HG03039 (cell line): Measurements from ENCODE around the gene NEK10.

Experiments
- ATAC-seq: cut with Tn5 transposase; IDR thresholded peaks from one replicate; pipeline ENCODE4 v1.9.1; 2021; ENCODE audit warnings: mild to moderate bottlenecking, moderate library complexity; ENCODE audit not compliant: unreplicated experiment

The NEK10 gene

DNA sequence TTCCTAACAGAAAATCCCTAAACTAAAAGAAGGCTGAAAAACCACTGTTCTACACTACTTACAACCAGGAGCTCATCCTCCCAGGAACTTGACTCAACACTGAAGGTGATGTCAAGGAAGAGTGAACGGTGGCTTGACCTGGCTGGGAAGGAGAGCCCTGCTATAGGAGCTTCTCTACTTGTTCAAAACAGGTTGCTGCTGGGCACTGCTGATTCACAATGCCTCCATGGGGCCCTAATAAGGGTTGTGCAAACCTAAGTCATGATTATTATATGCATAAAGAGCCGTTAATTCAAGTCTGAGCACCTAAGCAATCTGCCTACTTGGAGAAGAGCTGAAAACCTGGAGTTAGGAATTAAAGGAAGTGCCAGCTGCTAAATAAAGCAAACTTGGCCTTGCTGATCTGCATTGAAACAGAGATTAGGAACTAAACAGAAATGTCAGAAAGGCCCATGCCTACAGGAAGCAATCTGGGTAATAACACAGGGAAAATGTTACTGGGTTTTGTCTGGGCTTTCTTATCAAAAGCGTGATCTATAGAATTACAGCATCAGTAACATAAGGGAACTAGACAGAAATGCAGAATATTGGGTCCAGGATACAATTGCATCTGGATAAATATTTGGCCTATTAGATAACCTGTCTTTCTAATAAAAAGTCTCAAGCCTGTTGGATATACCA is 243.2 kb downstream of the NEK10 start:
- no peak for ATAC-seq

DNA sequence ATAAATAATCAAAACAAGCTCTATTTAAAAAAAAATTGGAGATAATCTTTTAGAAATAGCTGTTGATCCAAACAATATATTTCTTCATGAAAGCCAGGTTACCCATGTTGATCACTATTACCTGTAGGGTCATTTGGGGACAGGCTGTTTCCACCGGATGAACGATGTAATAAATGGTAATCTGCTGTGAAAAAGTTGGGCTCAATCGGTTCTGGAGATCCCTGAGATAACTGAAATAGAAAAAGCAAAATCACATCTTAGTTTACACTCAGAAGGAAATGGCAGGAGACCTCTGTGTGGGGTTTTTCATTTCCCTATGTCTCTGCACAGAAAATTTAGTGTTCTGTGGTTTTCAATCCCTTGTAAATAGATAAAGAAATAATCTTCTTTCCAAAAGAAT is 249.5 kb downstream of the NEK10 start:
- no peak for ATAC-seq

DNA sequence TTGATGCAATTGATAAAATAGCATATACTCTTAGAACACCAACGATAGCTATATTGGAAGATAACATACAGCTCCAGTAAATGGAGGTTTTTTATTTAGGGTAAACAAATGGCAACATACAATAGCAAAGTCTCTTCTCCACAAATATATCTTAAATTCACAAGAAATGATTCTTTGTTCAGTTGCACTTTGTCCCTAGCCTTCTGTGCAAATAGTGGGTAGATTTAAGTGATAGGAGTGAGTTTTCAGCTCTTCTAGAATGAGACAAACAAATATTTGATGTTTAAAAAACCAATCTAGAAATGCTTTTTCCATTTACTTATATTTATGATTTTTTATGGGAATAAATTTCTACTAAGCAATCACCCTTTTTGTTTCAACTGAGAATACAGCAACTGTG is 253.8 kb downstream of the NEK10 start:
- ATAC-seq: no peak

DNA sequence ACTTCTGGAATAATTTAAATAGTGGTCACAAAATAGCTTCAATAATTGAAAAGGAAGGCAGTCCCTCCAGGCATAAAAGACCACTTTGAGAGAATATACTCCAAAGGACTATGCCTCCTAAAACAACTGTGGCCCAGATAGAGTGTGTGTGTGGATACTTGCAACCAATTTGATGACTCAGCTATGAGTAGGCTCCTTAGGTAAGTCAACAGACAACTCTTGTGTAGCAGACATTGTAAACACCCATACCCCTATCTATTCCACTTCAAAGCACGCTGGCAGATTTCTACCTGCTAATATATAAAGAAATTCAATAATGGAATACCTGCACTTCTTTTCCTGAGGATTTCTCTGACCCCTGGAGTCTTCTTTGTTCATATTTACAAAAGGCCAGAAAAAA is 254.5 kb downstream of the NEK10 start:
- ATAC-seq: no peak

DNA sequence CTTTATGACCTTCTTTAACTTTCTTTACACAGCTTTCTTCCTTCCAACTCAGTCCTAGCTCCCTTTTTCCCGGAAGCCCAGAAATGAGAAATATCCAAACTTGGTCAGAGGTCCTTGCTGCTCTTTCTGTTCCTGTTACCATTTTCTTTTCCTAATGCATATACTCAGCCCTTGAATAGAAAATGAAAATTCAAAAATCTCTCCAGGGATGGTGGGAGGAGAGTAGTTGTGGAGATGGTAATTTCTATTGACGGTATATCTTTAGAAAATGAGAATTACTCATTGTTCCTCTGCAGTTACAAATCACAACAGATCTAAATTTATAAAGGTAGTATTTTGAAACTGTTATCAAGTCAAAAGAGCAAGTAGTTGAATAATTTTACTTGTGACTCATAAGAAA is 255.1 kb downstream of the NEK10 start:
- ATAC-seq: no peak

DNA sequence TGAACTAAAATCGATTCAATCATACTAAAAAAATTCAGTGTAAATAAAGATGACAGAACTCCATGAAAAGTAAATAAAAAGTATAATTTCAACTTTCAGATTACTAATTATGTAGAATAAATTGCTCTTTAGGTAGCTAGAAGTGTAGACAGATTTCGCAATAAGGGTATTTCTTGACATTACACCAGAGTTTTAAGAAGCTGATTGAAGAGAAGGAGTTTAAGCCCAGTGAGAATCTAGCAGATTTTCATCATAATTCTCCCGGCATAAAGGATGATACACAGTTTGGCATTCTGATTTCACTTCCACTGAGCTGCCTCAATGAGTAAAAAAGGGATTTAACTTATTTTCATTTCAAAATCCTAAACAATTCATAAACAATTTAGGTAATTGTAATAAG is 259.2 kb downstream of the NEK10 start:
- no peak for ATAC-seq

DNA sequence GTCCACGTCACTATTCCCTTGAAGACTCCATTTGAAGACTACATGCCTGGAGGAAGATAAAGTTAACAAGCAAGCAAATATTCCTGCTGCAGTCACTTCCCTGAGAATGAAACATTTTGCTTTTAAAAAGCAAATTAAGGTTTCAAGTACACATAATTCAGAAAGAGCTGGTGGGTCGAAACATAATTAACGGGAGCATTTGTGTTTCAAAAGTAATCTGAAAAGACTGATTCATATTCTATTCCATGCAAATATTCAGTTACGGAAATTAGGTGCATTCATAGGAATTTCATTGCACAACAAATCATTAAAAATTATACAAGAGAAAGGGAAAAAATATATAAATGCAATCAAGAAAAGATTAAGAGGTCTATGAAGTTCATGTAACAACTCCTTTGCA is 260.9 kb downstream of the NEK10 start:
- ATAC-seq: no peak

DNA sequence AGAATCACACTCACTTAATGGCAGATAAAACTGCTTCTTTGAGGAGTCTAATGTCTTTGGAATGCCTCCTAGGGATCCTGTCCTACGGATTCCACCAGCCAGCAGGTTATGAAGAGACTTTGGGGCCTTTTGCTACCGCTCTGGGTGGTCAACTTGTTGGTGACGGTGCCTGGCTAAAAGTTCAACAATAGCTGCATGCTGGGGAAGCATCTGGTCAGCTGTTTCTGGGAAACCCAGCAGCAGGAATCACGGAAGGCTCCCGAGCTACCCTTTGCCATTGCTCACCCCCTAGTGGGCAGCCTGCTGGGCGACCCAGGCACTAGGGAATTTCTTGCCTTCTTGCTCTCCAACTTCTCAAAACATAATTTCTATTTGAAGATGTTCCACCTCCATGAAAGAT is 263.3 kb downstream of the NEK10 start:
- ATAC-seq: no peak

DNA sequence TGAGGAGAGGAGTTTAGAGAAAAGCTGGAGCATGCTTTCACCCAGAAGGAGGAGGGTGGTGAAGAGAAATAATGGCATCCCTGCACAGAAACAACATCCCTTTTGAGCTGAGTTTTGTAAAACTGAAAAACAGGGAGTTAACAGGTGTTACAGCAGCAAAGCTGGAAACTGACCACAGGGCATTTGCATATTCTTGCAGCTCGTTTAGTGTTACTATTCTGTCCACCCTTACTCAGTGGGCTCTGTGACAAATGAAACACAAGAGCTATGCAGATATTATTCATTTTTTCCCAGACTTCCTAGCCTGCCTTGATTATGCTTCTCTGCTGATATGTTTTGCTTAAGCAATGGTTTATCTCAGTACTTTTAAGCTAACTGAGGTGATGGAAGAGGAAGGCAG is 272.0 kb downstream of the NEK10 start:
- no peak for ATAC-seq

DNA sequence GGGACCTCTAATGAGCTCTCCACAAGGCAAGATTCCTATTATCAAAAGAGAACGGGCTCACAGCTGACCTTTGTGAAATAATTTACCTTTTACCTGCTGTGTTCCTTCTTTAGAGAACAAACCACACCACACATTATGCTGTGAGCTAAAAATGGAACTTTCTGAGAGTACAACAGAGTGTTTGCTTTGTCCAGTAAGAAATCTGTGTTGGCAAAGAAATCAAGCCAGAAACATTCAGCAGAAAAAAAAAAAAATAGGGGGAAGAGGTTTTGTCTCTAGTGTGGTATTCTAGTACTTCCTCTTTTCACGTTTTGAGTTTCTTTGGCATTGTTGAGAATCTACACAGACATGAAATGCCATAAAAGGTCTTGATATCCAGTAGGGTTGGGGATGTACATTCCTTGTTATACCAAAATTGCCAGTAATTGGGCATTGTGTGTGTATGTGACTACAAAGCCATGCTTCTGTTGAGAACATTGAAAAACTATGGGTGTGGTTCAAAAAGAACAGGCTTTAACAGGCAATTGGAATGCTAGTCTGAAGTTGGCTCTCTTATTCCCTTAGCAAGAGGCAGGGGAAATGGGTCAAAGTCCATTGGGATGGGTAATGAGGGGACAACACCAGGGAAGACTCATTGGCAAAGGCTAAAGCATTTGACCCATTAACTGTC is 273.5 kb downstream of the NEK10 start:
- ATAC-seq: no peak

DNA sequence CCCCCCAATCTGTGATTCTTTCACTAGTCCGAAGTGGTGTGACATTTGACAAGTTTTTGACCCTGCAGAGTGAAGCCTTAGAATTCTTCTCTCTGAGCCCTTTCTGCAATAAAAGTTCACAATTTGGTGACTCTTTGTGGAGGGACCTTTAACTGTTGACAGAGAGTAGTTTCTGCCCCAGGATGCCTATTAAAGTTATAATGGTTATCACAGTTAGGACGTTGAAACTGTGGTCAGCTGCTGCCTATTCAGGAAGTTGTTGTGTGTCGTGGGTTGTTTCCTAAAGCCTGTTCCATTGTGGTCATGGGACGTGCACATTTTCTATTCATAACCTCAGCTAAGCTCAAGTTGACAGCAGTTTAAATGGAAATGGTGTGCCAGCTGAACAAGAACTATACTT is 274.5 kb downstream of the NEK10 start:
- no peak for ATAC-seq

DNA sequence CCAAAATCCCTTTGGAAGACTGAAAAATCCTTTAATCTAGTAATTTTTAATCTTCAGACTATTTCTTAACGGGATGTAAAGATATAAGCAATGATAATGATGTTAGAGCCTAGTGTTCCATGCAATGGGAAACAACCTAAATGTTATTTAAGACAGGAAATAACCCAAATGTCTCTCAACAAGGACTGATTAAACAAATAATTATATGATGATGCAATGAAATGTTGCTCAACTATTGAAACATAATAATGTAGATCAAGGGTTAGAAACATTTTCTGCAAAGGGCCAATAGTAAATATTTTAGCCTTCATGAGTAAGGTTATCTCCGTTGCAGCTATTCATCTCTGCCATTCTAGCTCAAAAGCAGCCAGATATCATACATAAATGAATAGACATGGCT is 275.4 kb downstream of the NEK10 start:
- no peak for ATAC-seq

DNA sequence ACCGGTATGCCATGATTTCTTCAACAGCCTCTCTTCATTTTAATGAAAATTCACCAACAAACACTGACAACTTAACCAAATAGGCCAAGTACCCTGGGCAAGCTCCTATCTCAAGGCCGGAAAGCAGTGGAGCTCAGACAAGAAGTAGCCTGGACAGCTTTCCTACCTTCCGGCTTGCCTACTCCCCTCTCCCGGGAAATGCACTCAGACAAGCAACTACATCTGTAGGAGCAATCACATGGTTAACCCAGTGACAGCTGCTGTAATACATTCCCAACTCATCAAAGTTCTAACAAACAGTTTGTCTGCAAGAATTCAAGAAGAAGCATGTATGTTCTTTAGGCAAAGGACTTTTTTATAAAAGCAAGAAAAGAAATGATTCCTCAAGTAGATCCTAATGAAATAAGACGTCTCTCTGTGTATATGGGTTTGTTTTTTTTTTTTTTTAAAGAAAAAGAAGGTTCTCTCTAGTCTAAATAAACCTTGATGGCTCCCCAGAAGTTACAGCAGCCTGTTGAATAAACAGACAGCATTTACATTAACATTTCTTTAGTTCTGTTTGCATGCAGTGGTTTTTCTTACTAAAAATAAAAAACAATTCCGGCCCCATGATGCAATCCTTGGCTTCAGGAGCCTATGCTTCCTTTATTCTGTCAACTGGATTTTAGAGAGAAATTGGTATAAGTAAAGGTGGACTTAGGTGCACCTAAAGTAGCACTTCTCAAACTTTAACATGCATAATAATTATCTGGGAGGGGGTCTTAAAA is 278.7 kb downstream of the NEK10 start:
- ATAC-seq: no peak

DNA sequence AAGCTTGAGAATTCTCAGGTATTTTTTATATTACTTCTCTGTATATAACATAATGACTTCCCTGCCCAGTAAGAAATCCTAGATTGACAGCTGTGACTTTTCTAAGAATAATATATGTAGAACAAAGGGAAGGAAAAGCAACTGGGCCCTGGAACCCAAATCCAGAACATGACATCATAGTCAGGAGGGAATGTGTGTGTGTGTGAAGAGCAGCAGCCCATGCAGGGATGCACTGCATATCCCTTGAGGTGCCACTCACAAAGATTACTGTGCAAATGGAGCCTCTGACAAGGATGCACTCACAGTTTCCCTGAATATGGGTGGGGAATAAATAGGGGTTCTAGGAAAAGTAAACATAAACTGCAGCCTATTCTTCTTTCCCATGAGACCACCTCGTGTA is 279.5 kb downstream of the NEK10 start:
- ATAC-seq: no peak

DNA sequence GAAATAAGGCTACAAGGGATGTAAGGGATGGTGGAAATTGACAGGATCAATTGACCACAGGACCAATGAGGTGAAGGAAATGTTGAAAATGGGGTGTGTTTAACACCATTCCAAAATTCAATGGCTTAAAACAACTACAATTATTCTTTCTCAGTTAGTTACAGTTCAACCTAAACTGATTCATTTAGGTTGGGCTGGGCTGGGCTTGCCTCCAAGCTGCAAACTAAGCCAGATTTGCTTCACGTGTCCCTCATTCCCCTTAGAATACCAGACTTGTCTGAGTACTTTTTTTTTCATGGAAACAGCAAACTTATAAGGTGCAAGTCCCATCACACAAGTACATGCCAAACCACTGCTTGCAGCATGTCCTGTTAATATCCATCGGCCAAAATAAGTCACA is 280.1 kb downstream of the NEK10 start:
- no peak for ATAC-seq

DNA sequence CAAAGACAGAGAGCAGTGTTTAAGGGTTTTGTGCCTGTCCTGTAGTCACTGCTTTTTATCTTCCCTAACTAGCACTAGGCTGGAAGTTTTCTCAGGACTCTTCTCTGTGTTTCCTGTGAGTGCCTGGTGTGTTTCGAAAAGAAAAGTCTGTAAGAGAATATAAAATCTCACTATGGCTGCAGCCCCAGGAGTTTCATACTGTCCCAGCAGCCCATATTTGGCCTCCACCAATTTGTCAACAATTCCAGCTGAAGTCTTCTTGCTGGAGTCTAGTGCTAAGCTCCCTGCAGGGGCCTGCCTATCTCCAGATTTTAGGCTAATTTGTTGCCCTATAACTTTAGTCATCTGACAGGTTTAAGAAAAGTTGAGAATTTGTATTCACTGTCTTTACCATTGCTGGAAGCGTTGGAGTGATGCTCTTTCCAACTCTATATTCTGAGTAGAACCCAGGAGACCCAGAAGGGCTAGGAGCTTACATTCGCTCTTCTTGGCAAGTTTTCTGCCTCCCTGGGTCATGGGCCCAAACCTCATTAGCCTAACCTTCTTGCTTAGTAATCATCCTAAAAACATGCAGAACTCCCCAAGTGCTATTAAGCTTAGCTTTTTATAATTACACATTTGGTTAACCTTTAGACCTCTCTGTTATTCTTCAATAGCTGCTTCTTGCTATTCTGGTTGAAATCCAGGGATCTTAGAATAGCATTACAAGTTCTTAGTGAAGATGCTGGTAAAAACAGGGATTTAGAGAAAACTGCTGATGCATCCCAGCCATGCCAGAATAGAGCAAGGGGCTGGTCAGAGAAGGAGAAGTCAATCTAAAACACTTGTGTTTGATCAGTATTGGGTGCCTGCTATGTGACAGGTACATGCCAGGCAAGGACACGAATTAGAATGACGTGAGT is 283.1 kb downstream of the NEK10 start:
- no peak for ATAC-seq

DNA sequence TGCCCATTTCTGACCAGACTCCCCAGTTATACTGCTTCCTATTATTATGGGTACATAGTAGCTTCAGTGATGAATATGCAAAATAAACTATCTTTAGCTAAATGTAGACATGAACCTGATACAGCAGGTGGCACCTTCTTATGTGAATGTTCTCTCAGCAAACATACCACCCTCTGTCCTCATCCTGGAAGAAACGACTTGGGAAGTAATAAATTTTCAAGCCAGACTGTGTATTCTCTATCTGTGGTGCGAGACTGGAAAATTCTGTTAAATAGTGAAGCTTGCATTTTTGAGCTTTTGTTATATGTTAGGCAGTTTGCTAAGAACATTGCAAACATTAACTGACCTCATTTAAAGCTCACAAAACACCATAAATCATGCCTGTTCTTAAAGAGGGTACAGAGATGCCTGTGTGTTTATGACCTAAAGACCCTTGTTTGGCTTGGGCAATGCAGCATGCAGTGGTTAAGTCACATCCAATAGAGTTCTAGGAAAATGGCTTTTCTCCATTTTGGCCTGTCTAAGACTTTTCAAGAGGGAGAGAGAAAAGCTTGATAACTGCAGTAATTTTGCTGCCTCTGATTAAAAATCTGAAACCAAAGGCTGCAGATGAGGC is 287.1 kb downstream of the NEK10 start:
- ATAC-seq: no peak

DNA sequence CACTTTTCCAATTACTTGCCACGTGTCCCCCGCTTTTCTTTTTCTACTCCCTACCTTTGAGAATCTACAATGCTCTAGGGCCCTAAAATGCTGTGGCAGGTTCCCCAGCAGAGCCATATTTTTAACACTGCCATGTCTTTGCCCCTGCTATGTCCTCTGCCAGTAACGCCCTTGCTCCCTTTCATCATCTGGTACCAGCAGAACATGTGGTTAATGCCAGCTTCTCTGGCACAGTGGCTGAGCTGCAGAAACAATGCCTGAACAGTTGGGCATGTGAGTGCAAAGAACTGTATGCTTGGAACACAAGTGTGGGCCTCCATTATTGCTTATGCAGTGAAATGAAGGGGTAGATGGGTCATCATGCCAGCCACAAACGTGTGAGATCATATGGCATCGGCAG is 287.6 kb downstream of the NEK10 start:
- no peak for ATAC-seq

DNA sequence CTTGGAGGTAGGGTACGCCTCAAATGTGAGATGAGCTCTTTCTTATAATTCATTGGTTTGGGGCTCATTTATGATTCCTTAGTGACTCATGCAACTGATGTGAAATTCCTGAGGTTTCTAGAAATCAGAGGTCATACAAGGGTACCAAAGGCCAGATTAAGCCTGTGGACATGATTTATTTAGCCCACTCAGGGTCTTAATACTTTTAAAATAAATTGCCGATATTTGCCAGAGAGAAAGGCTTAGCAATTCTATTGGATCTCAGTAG is 289.0 kb downstream of the NEK10 start:
- no peak for ATAC-seq

DNA sequence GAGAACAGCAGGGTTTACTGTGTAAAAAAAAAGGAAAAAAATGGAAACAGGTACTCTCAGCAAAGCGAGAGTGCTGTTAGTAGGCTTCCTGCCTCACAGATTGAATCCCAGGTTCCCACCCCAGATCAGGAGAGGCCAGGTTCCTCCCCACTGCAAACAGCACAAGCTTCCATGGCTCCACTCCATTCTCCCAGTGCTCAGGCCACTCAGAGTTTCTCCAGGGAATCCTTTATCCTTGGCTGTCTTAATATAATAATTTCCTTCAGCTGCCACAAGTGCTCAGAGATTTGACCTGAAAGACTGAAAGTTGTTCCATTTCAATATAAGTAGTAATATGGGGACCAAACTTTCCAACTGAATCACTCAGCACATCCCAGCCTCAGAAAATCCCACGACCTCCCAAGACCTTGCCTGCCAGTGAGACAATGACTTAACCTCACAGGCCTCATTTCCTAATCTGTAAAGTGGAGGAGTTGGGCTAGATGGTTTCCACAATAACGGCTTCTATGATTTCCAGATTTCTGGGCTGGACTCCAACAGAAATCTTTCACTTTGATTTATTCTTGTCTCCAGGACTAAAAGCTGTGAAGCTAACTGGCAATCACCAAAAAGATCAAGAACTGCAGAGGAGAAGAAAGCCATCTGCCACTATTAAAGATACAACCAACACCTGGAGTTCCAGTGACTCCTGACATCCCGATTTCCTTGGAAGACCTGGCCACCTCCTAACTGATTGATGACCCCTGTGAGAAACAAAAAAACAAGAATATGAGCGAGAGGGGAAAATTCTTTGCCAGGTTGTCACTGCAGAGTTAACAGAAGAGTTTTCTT is 289.5 kb downstream of the NEK10 start:
- ATAC-seq: no peak
